Midbrain (tissue), 1 donor: Measurements from ENCODE around the gene CCDC91.
"Not testable (repeated sequence)": the region's sequence is repeated elsewhere in the genome, so short reads cannot be mapped to it uniquely, and the experiment has no call there.

Experiments used
- DNase-seq: peaks from one replicate; lab custom pipeline; 2025; lab: John Stamatoyannopoulos, UW

Gene CCDC91

GRCh38 chr12:28457785-28458184 is 267.5 kb downstream of the CCDC91 start:
- DNase-seq: no peak

- no peak for DNase-seq
Measured at GRCh38 chr12:28459481-28459880, 269.2 kb downstream of the CCDC91 start.

- DNase-seq: no peak
Measured at GRCh38 chr12:28460420-28461130, 270.3 kb downstream of the CCDC91 start.

GRCh38 chr12:28463396-28463795 is 273.1 kb downstream of the CCDC91 start:
- no peak for DNase-seq

- DNase-seq: not testable (repeated sequence)
Measured at GRCh38 chr12:28471762-28472161, 281.5 kb downstream of the CCDC91 start.

- DNase-seq: not testable (repeated sequence)
Measured at GRCh38 chr12:28476206-28476605, 285.9 kb downstream of the CCDC91 start.

GRCh38 chr12:28479097-28479496 is 288.8 kb downstream of the CCDC91 start:
- not testable (repeated sequence) for DNase-seq

- DNase-seq: no peak
Measured at GRCh38 chr12:28479683-28480082, 289.4 kb downstream of the CCDC91 start.

GRCh38 chr12:28484156-28484555 is 293.9 kb downstream of the CCDC91 start:
- no peak for DNase-seq

- no peak for DNase-seq
Measured at GRCh38 chr12:28486521-28486920, 296.3 kb downstream of the CCDC91 start.

- DNase-seq: no peak
Measured at GRCh38 chr12:28489246-28489645, 299.0 kb downstream of the CCDC91 start.

GRCh38 chr12:28497889-28498411 is 307.7 kb downstream of the CCDC91 start:
- DNase-seq: no peak

GRCh38 chr12:28498850-28499249 is 308.6 kb downstream of the CCDC91 start:
- DNase-seq: no peak

GRCh38 chr12:28500373-28501024 is 310.2 kb downstream of the CCDC91 start:
- no peak for DNase-seq

GRCh38 chr12:28506271-28506670 is 316.0 kb downstream of the CCDC91 start:
- no peak for DNase-seq

GRCh38 chr12:28507033-28507432 is 316.8 kb downstream of the CCDC91 start:
- no peak for DNase-seq

GRCh38 chr12:28507867-28508266 is 317.6 kb downstream of the CCDC91 start:
- no peak for DNase-seq

- no peak for DNase-seq
Measured at GRCh38 chr12:28512406-28512805, 322.1 kb downstream of the CCDC91 start.

- DNase-seq: no peak
Measured at GRCh38 chr12:28512876-28513275, 322.6 kb downstream of the CCDC91 start.

- DNase-seq: no peak
Measured at GRCh38 chr12:28513983-28514382, 323.7 kb downstream of the CCDC91 start.

GRCh38 chr12:28517101-28517500 is 326.8 kb downstream of the CCDC91 start:
- DNase-seq: no peak

GRCh38 chr12:28527631-28528249 is 337.5 kb downstream of the CCDC91 start:
- DNase-seq: no peak

GRCh38 chr12:28535216-28535615 is 345.0 kb downstream of the CCDC91 start:
- no peak for DNase-seq
